Measurements from ENCODE around the gene SYT14. TPM values are rescaled to one million over a fixed set of nuclear protein-coding genes. Genes with fewer than 3 reads are reported as not detected.

The SYT14 gene
- total and polyA plus RNA-seq, 2 of the 4 experiments (the other 2 are of a cell fraction) = 0.14 to 1.3 TPM

GRCh38 chr1:210070531-210070930, 132.5 kb downstream of the SYT14 start:
- H4K91ac ChIP-seq (ENCODE audit: insufficient read depth, low read depth, low read length) = no peak overlapping the region
- H2BK15ac ChIP-seq (ENCODE audit: low read depth, low read length) = no peak overlapping the region
- no peaks in the 10 kb centered on the region for H4K20me1 ChIP-seq (ENCODE audit: insufficient read depth, low read length)
- DNase-seq (no peak), ATAC-seq (ENCODE audit: low read depth) (no peak)
- TF ChIP-seq CTCF (conservative IDR thresholded peaks at IDR 0.05; ENCODE audit: low read depth, low read length) = no peak
- TF ChIP-seq NFE2L2 (IDR thresholded peaks at IDR 0.05; ENCODE audit: low read depth, low read length) = no peak
- TF ChIP-seq SMC3 (IDR thresholded peaks at IDR 0.05; ENCODE audit: low read depth, low read length) = no peak
- no peak for TF ChIP-seq CHD1 (IDR thresholded peaks at IDR 0.05; ENCODE audit: low read depth, low read length)
- no peak for TF ChIP-seq ELK1 (IDR thresholded peaks at IDR 0.05; ENCODE audit: borderline replicate concordance, low read depth, low read length)
- TF ChIP-seq POLR2A (IDR thresholded peaks at IDR 0.05; ENCODE audit: low read depth, low read length) = no peak
- no peak for TF ChIP-seq MAFK (IDR thresholded peaks at IDR 0.05; ENCODE audit: low read depth, low read length)
- TF ChIP-seq RFX5 (IDR thresholded peaks at IDR 0.05; ENCODE audit: low read depth, low read length) = no peak
- no peak for TF ChIP-seq RAD21 (IDR thresholded peaks at IDR 0.05; ENCODE audit: low read length)
- TF ChIP-seq BHLHE40 (IDR thresholded peaks at IDR 0.05; ENCODE audit: low read depth, low read length) = no peak
- TF ChIP-seq MXI1 (IDR thresholded peaks at IDR 0.05; ENCODE audit: borderline replicate concordance, low read depth, low read length) = no peak
- TF ChIP-seq USF2 (IDR thresholded peaks at IDR 0.05; ENCODE audit: low read depth, low read length) = no peak
- TF ChIP-seq FOS (IDR thresholded peaks at IDR 0.05; ENCODE audit: low read depth, low read length) = no peak
- TF ChIP-seq RCOR1 (IDR thresholded peaks at IDR 0.05; ENCODE audit: insufficient replicate concordance, low read length) = no peak
- TF ChIP-seq MAZ (IDR thresholded peaks at IDR 0.05; ENCODE audit: borderline replicate concordance, low read depth, low read length) = no peak
- no peak for TF ChIP-seq CEBPB (IDR thresholded peaks at IDR 0.05; ENCODE audit: low read depth, low read length)
- H3K79me1 ChIP-seq (ENCODE audit: low read depth in 1 of 2, low read length in 2 of 2) = no peaks in the 10 kb centered on the region
- H4K8ac ChIP-seq (ENCODE audit: low read depth in 2 of 2, low read length in 2 of 2) = no peak overlapping the region
- intact Hi-C loops (cut with micrococcal nuclease) = no loop called here
- no peak overlapping the region for H3K4me3 ChIP-seq (ENCODE audit: insufficient read depth, low read depth, low read length)
- no TSS peak for BruUV-seq (replicated peaks)
- no peak overlapping the region for H2AK5ac ChIP-seq (ENCODE audit: low read depth, low read length)
- ChIA-PET POLR2A (ENCODE audit: unreplicated experiment) (no interaction called here), CTCF (interaction anchor here (0.6 to 1.4 kb wide), 2 partner anchors 9 to 42 kb away, joined by 3 to 4 read pairs; no protein-coding TSS in a partner anchor)
- no peaks in the 10 kb centered on the region for H3K9me1 ChIP-seq (ENCODE audit: insufficient read depth, low read length)
- no CpG with 5 or more reads among the region's 3 CpGs for WGBS, 2 experiments (ENCODE audit: extremely low coverage in 2 of 2, insufficient read length in 1 of 2)
- dilution Hi-C loops (cut with HindIII; ENCODE audit: low sequenced_read_pairs, unreplicated experiment) = no loop called here
- no peak overlapping the region for H2AK9ac ChIP-seq (replicated peaks; ENCODE audit: low read depth, low read length, poor library complexity)
- no peak overlapping the region for H3K4ac ChIP-seq (ENCODE audit: low read depth, low read length)
- H3K27ac ChIP-seq (ENCODE audit: insufficient read depth, low read length) = no peak overlapping the region
- H3K4me2 ChIP-seq (ENCODE audit: low read depth, low read length) = no peak overlapping the region
- no peak overlapping the region for H2BK20ac ChIP-seq (ENCODE audit: low read depth, low read length)
- no peak overlapping the region for H3K9ac ChIP-seq (ENCODE audit: low read depth, low read length)
- no peaks in the 10 kb centered on the region for H3K27me3 ChIP-seq (ENCODE audit: control insufficient read depth, insufficient read depth, low read length)
- H3K23ac ChIP-seq (ENCODE audit: low read depth, low read length) = no peak overlapping the region
- no peaks in the 10 kb centered on the region for H3K4me1 ChIP-seq (ENCODE audit: control insufficient read depth, insufficient read depth, low read length)
- no peak overlapping the region for H4K5ac ChIP-seq (ENCODE audit: low read depth, low read length)
- no peak overlapping the region for H3K14ac ChIP-seq (replicated peaks; ENCODE audit: low read depth, low read length)
- no peaks in the 10 kb centered on the region for H3K36me3 ChIP-seq (ENCODE audit: control insufficient read depth, insufficient read depth, low read length)
- H3K18ac ChIP-seq (ENCODE audit: low read depth, low read length) = no peak overlapping the region
- H2BK120ac ChIP-seq (ENCODE audit: low read depth, low read length) = no peak overlapping the region
- H3K9me3 ChIP-seq (ENCODE audit: control insufficient read depth, insufficient read depth, low read length) = no peaks in the 10 kb centered on the region
- no peak overlapping the region for H2AFZ ChIP-seq (replicated peaks; ENCODE audit: low read length, poor library complexity)
- in situ Hi-C loops (cut with MboI; ENCODE audit: low sequenced_read_pairs) = no loop called here
- no peak overlapping the region for H3K56ac ChIP-seq (ENCODE audit: extremely low read depth, insufficient read depth, low read length)
- no peak overlapping the region for H2BK5ac ChIP-seq (ENCODE audit: low read depth, low read length, poor library complexity, severe bottlenecking)
